ENCODE results near the gene PARP9. TPM values are rescaled to one million over a fixed set of nuclear protein-coding genes. Genes with fewer than 3 reads are reported as not detected.
A peak's percentile ranks its signal among the peaks of the same experiment; 100 is the strongest.

PARP9 gene
- total RNA-seq, 5 donors from 2014 or later (not counting 1 experiment from before 2014, with no cell fraction given): 20.2 to 43.0 (median 24.3) TPM

DNA sequence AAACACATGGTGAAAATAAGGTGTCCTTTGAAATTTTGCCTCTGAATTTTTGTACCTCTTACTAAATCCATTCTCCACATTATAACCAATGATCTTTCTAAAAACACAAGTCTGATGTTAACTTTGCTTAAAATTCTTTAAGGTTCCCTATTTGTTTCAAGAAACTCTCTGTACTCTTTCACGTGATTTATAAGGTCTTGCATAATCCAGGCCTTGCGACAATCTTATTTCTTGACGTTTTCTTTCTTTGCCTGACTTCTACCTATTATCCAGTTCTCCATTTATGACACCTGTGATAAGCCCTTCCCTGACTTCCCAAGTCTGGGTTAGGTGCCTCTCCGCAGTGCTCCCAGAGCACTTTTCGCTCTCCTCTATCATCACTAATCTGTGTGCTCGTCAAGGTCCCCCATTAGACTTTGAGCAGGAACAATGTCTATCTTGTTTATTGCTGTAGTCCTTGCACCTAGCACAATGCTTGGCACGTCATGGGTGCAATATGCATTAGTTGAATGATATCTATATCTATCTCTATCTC lies 25.1 kb downstream of the PARP9 start:
- H3K4me1 Mint-ChIP-seq: peaks cover 10 to 17% (median 15%) of the 10 kb centered on the region in 3 donors
- no peak overlapping the region for H3K27ac ChIP-seq (ENCODE audit: low read length)
- no peaks in the 10 kb centered on the region for H3K27me3 Mint-ChIP-seq
- H3K4me3 Mint-ChIP-seq: no peak overlapping the region
- 90% methylated on average over 2 of the region's 7 CpGs for whole genome bisulfite sequencing (ENCODE audit: insufficient coverage)
- no peaks in the 10 kb centered on the region for H3K4me1 ChIP-seq (ENCODE audit: control insufficient read depth in 1 of 2, extremely low read depth in 1 of 2, insufficient read depth in 2 of 2, low read length in 2 of 2)
- no peak overlapping the region for H3K4me3 ChIP-seq (ENCODE audit: control insufficient read depth in 1 of 2, extremely low read depth in 1 of 2, low read length in 1 of 2)
- H3K27me3 ChIP-seq (replicated peaks in 1 of 2; ENCODE audit: control insufficient read depth in 2 of 2, extremely low read depth in 1 of 2, insufficient read depth in 2 of 2, low read length in 1 of 2): no peaks in the 10 kb centered on the region
- H3K36me3 ChIP-seq (ENCODE audit: control insufficient read depth in 2 of 2, extremely low read depth in 1 of 2, insufficient read depth in 1 of 2, low read length in 1 of 2): peaks cover 0 to 74% of the 10 kb centered on the region in 2 donors
- peaks cover 57% of the 10 kb centered on the region for H3K36me3 Mint-ChIP-seq
- no peak for DNase-seq
- ChIA-PET POLR2A (no interaction called here), CTCF (no interaction called here)
- peak overlapping the region; percentile 17 to 29 for H3K27ac Mint-ChIP-seq
- ATAC-seq (replicated peaks in 1 of 4): no peak
- H3K9me3 Mint-ChIP-seq: no peaks in the 10 kb centered on the region
- no peaks in the 10 kb centered on the region for H3K9me3 ChIP-seq

DNA sequence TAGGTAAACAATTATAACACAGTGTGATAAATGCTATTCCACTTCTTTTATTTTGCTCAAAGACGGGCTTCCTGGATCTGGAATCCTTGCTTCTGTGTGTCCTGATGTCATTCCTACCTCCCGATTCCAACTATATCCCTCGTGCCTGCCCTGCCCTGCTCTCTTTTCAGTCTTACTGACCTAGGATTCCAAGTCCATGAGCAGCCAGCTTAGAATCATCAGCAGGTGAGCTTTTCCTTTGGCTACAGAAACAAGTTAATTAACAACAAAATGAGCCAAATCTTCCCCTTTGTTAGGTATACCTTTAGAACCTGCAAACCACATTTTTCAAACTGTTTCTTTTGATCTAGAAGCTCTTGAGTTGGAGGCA lies 27.5 kb downstream of the PARP9 start:
- DNase-seq (no peak), ATAC-seq (replicated peaks in 1 of 4) (no peak)
- peaks cover 71% of the 10 kb centered on the region for H3K36me3 Mint-ChIP-seq
- Histone ChIP-seq H3K4me1 (ENCODE audit: control insufficient read depth in 1 of 2, extremely low read depth in 1 of 2, insufficient read depth in 2 of 2, low read length in 2 of 2) (no peaks in the 10 kb centered on the region), H3K27me3 (replicated peaks in 1 of 2; ENCODE audit: control insufficient read depth in 2 of 2, extremely low read depth in 1 of 2, insufficient read depth in 2 of 2, low read length in 1 of 2) (no peaks in the 10 kb centered on the region), H3K4me3 (ENCODE audit: control insufficient read depth in 1 of 2, extremely low read depth in 1 of 2, low read length in 1 of 2) (no peak overlapping the region), H3K36me3 (ENCODE audit: control insufficient read depth in 2 of 2, extremely low read depth in 1 of 2, insufficient read depth in 1 of 2, low read length in 1 of 2) (peaks cover 0 to 85% of the 10 kb centered on the region in 2 donors), H3K27ac (ENCODE audit: low read length) (no peak overlapping the region), H3K9me3 (no peaks in the 10 kb centered on the region)
- 100% methylated on average over 3 of the region's 3 CpGs for WGBS (ENCODE audit: insufficient coverage)
- CTCF ChIA-PET: interaction anchor here (1.0 kb wide), 2 partner anchors 11 to 144 kb away, joined by 3 to 4 read pairs; no protein-coding TSS in a partner anchor
- POLR2A ChIA-PET: no interaction called here
- H3K4me3 Mint-ChIP-seq: no peak overlapping the region
- peaks cover 14 to 22% (median 17%) of the 10 kb centered on the region in 3 donors for H3K4me1 Mint-ChIP-seq
- no peaks in the 10 kb centered on the region for H3K27me3 Mint-ChIP-seq
- no peaks in the 10 kb centered on the region for H3K9me3 Mint-ChIP-seq
- H3K27ac Mint-ChIP-seq: peak overlapping the region in 1 of 2 donors; percentile 30

DNA sequence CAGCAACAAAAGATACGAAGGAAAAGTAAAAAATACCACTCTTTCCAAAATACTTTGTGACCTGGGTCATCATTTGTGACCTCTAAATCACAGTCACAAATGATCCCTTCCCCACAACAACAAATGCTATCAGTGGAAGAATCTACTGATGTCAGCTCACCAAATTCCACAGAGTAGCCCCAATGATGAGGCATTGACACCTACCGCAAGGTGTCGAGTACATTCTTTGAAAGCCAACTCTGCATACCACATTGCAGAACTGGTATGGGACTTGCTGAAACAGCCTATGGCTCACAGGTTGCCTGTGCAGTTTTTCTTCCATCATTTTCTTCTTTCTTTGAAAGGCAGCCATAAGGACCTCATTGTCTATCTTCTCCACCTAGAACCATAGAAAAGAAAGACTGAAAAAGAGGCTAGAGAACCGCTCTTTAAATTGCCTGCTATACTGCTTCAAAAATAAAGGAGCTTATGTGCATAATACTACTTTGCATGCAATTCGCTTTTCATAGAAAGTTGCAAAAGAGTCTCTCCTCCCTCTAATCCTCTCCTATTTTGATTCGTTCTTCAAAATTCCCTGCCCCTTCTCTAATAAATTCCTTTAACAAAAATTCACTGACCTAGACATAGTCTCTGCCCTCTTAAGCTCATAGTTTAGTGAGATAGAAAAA lies 28.0 kb downstream of the PARP9 start:
- POLR2A ChIA-PET: no interaction called here
- Histone ChIP-seq H3K9me3 (no peaks in the 10 kb centered on the region), H3K4me3 (ENCODE audit: control insufficient read depth in 1 of 2, extremely low read depth in 1 of 2, low read length in 1 of 2) (no peak overlapping the region), H3K36me3 (ENCODE audit: control insufficient read depth in 2 of 2, extremely low read depth in 1 of 2, insufficient read depth in 1 of 2, low read length in 1 of 2) (peaks cover 0 to 87% of the 10 kb centered on the region in 2 donors), H3K27ac (ENCODE audit: low read length) (no peak overlapping the region), H3K4me1 (ENCODE audit: control insufficient read depth in 1 of 2, extremely low read depth in 1 of 2, insufficient read depth in 2 of 2, low read length in 2 of 2) (no peaks in the 10 kb centered on the region), H3K27me3 (replicated peaks in 1 of 2; ENCODE audit: control insufficient read depth in 2 of 2, extremely low read depth in 1 of 2, insufficient read depth in 2 of 2, low read length in 1 of 2) (no peaks in the 10 kb centered on the region)
- ATAC-seq (replicated peaks in 1 of 4) (no peak), DNase-seq (no peak)
- Mint-ChIP-seq H3K27ac (peak overlapping the region in 1 of 2 donors; percentile 30), H3K4me1 (peaks cover 14 to 22% (median 17%) of the 10 kb centered on the region in 3 donors), H3K27me3 (no peaks in the 10 kb centered on the region), H3K36me3 (peaks cover 70% of the 10 kb centered on the region), H3K9me3 (no peaks in the 10 kb centered on the region), H3K4me3 (no peak overlapping the region)
- WGBS (ENCODE audit: insufficient coverage): 100% methylated on average over 3 of the region's 6 CpGs
- CTCF ChIA-PET: interaction anchor here (1.0 kb wide), 2 partner anchors 10 to 143 kb away, joined by 3 to 4 read pairs; no protein-coding TSS in a partner anchor

GRCh38 chr3:122533931-122534334 lies 30.2 kb downstream of the PARP9 start:
- CTCF ChIA-PET: no interaction called here
- POLR2A ChIA-PET: no interaction called here
- Histone ChIP-seq H3K36me3 (ENCODE audit: control insufficient read depth in 2 of 2, extremely low read depth in 1 of 2, insufficient read depth in 1 of 2, low read length in 1 of 2) (peaks cover 0 to 74% of the 10 kb centered on the region in 2 donors), H3K4me3 (ENCODE audit: control insufficient read depth in 1 of 2, extremely low read depth in 1 of 2, low read length in 1 of 2) (no peak overlapping the region), H3K27ac (ENCODE audit: low read length) (no peak overlapping the region), H3K9me3 (no peaks in the 10 kb centered on the region), H3K27me3 (replicated peaks in 1 of 2; ENCODE audit: control insufficient read depth in 2 of 2, extremely low read depth in 1 of 2, insufficient read depth in 2 of 2, low read length in 1 of 2) (no peaks in the 10 kb centered on the region), H3K4me1 (ENCODE audit: control insufficient read depth in 1 of 2, extremely low read depth in 1 of 2, insufficient read depth in 2 of 2, low read length in 2 of 2) (no peaks in the 10 kb centered on the region)
- ATAC-seq (replicated peaks in 1 of 4): peak in 3 of 4 experiments; percentile 24 to 87 (median 49)
- H3K27me3 Mint-ChIP-seq: no peaks in the 10 kb centered on the region
- H3K27ac Mint-ChIP-seq: peak overlapping the region; percentile 31 to 76
- 0% methylated on average over 1 of the region's 1 CpG for WGBS (ENCODE audit: insufficient coverage)
- peaks cover 60% of the 10 kb centered on the region for H3K36me3 Mint-ChIP-seq
- H3K4me3 Mint-ChIP-seq: no peak overlapping the region
- DNase-seq: no peak
- no peaks in the 10 kb centered on the region for H3K9me3 Mint-ChIP-seq
- peaks cover 6 to 19% (median 9%) of the 10 kb centered on the region in 3 donors for H3K4me1 Mint-ChIP-seq

DNA sequence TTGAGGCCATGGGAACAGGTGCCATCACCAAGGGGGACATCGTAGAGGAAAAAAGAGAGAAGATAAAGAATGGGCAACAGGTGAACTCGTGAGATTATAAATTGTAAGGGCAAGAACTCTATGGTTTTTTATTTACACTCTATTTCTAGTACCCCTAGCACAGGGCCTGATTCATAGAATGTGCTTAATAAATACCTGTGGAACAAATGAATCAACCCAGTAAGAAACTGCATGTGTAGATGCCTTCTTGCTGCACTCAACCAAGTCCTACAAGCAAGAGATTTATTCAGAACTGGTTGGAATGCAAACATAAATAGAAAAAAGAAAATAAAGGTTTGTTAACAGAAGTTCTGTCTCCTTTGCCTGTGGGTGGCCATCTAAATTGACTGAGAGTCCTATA lies 30.6 kb downstream of the PARP9 start:
- no peaks in the 10 kb centered on the region for H3K4me1 ChIP-seq (ENCODE audit: control insufficient read depth in 1 of 2, extremely low read depth in 1 of 2, insufficient read depth in 2 of 2, low read length in 2 of 2)
- Mint-ChIP-seq H3K9me3 (no peaks in the 10 kb centered on the region), H3K36me3 (peaks cover 60% of the 10 kb centered on the region), H3K27ac (peak overlapping the region; percentile 31 to 76), H3K27me3 (no peaks in the 10 kb centered on the region), H3K4me3 (no peak overlapping the region), H3K4me1 (peaks cover 6 to 15% (median 8%) of the 10 kb centered on the region in 3 donors)
- ATAC-seq (replicated peaks in 1 of 4): no peak
- POLR2A ChIA-PET: no interaction called here
- no peak overlapping the region for H3K27ac ChIP-seq (ENCODE audit: low read length)
- peaks cover 0 to 74% of the 10 kb centered on the region in 2 donors for H3K36me3 ChIP-seq (ENCODE audit: control insufficient read depth in 2 of 2, extremely low read depth in 1 of 2, insufficient read depth in 1 of 2, low read length in 1 of 2)
- H3K9me3 ChIP-seq: no peaks in the 10 kb centered on the region
- DNase-seq: no peak
- CTCF ChIA-PET: no interaction called here
- no CpG with 5 or more reads among the region's 2 CpGs for WGBS (ENCODE audit: insufficient coverage)
- H3K4me3 ChIP-seq (ENCODE audit: control insufficient read depth in 1 of 2, extremely low read depth in 1 of 2, low read length in 1 of 2): no peak overlapping the region
- no peaks in the 10 kb centered on the region for H3K27me3 ChIP-seq (replicated peaks in 1 of 2; ENCODE audit: control insufficient read depth in 2 of 2, extremely low read depth in 1 of 2, insufficient read depth in 2 of 2, low read length in 1 of 2)

DNA sequence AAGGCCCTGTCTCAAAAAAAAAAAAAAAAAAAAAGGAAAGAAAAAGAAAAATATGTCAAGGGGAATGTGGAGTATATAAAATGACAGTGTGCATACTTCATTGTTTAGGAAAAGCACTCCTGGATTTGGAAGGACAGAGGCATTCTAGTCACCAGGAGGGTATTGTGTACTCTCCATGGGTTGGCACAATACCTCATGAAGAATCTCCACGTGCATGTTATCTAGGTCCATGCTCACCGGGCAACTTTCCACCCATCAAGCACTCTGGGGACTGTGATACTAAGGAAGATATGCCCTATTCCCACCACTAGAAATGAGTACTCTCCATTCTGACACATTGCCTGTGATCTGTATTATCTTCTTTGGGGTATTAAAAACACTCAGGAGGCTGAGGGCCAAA lies 33.9 kb downstream of the PARP9 start:
- no peaks in the 10 kb centered on the region for H3K9me3 Mint-ChIP-seq
- Histone ChIP-seq H3K27me3 (replicated peaks in 1 of 2; ENCODE audit: control insufficient read depth in 2 of 2, extremely low read depth in 1 of 2, insufficient read depth in 2 of 2, low read length in 1 of 2) (no peaks in the 10 kb centered on the region), H3K27ac (ENCODE audit: low read length) (no peak overlapping the region), H3K4me3 (ENCODE audit: control insufficient read depth in 1 of 2, extremely low read depth in 1 of 2, low read length in 1 of 2) (no peak overlapping the region), H3K9me3 (no peaks in the 10 kb centered on the region), H3K36me3 (ENCODE audit: control insufficient read depth in 2 of 2, extremely low read depth in 1 of 2, insufficient read depth in 1 of 2, low read length in 1 of 2) (peaks cover 0 to 51% of the 10 kb centered on the region in 2 donors), H3K4me1 (ENCODE audit: control insufficient read depth in 1 of 2, extremely low read depth in 1 of 2, insufficient read depth in 2 of 2, low read length in 2 of 2) (no peaks in the 10 kb centered on the region)
- POLR2A ChIA-PET: interaction anchor here in 1 of 2 donors (0.6 kb wide), 1 partner anchor 9 kb away, joined by 4 read pairs; no protein-coding TSS in a partner anchor
- H3K27me3 Mint-ChIP-seq: no peaks in the 10 kb centered on the region
- ATAC-seq (replicated peaks in 1 of 4): no peak
- H3K27ac Mint-ChIP-seq: no peak overlapping the region
- no CpG with 5 or more reads among the region's 2 CpGs for WGBS (ENCODE audit: insufficient coverage)
- peaks cover 48% of the 10 kb centered on the region for H3K36me3 Mint-ChIP-seq
- peaks cover 0 to 9% (median 5%) of the 10 kb centered on the region in 3 donors for H3K4me1 Mint-ChIP-seq
- CTCF ChIA-PET: no interaction called here
- DNase-seq: no peak
- H3K4me3 Mint-ChIP-seq: no peak overlapping the region

Measured in T-cell (primary cell).